ENCODE data around the gene CTSD. TPM values are rescaled to one million over a fixed set of nuclear protein-coding genes. Genes with fewer than 3 reads are reported as not detected.

The CTSD gene
- total RNA-seq, 6 donors from 2014 or later = 993 to 3,355 (median 2,221) TPM

DNA sequence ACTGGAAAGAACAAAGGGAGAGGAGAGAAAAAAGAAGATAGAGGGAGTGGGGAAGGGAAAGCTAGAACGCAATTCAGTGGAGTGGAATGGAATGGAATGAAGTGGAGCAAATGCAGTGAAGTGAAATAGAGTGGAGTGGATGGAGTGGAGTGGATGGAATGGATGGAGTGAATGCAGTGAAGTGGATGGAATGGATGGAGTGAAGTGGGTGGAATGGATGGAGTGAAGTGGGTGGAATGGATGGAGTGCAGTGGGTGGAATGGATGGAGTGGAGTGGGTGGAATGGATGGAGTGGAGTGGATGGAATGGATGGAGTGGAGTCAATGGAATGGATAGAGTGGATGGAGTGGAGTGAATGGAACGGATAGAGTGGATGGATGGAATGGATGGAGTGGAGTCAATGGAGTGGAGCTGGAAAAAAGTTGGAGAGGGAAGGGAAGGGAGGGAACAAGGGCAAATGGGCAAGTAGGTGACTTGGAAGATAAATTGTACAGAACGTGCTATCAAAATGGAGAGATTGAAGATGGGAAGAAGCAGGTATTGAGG is 27.2 kb downstream of the CTSD start:
- TF ChIP-seq CTCF (IDR thresholded peaks at IDR 0.05) (no peak), POLR2AphosphoS5 (IDR thresholded peaks at IDR 0.05) (no peak), POLR2A (IDR thresholded peaks at IDR 0.05) (no peak), EP300 (IDR thresholded peaks at IDR 0.05) (no peak)
- no peak overlapping the region for H3K27ac ChIP-seq
- H3K36me3 ChIP-seq = no peaks in the 10 kb centered on the region
- H3K4me3 ChIP-seq = no peak overlapping the region
- 64 to 65% methylated on average over 3 of the region's 3 CpGs for WGBS, 2 donors
- peaks cover 0 to 5% (median 2%) of the 10 kb centered on the region in 4 donors for H3K27me3 ChIP-seq
- ATAC-seq (ENCODE audit: low FRiP score in 2 of 2) (no peak), DNase-seq (no peak)
- peaks cover 7 to 18% (median 17%) of the 10 kb centered on the region in 4 donors for H3K9me3 ChIP-seq
- H3K4me1 ChIP-seq = no peaks in the 10 kb centered on the region

GRCh38 chr11:1735271-1735670 is 28.5 kb downstream of the CTSD start:
- ATAC-seq (ENCODE audit: low FRiP score in 2 of 2) (no peak), DNase-seq (no peak)
- H3K27ac ChIP-seq = no peak overlapping the region
- no peaks in the 10 kb centered on the region for H3K4me1 ChIP-seq
- TF ChIP-seq EP300 (IDR thresholded peaks at IDR 0.05) (no peak), POLR2A (IDR thresholded peaks at IDR 0.05) (no peak), POLR2AphosphoS5 (IDR thresholded peaks at IDR 0.05) (no peak), CTCF (IDR thresholded peaks at IDR 0.05) (no peak)
- H3K27me3 ChIP-seq = peaks cover 0 to 5% (median 2%) of the 10 kb centered on the region in 4 donors
- no peaks in the 10 kb centered on the region for H3K36me3 ChIP-seq
- no peak overlapping the region for H3K4me3 ChIP-seq
- peaks cover 7 to 18% (median 17%) of the 10 kb centered on the region in 4 donors for H3K9me3 ChIP-seq
- 81 to 83% methylated on average over 15 to 16 of the region's 16 CpGs for WGBS, 2 donors

DNA sequence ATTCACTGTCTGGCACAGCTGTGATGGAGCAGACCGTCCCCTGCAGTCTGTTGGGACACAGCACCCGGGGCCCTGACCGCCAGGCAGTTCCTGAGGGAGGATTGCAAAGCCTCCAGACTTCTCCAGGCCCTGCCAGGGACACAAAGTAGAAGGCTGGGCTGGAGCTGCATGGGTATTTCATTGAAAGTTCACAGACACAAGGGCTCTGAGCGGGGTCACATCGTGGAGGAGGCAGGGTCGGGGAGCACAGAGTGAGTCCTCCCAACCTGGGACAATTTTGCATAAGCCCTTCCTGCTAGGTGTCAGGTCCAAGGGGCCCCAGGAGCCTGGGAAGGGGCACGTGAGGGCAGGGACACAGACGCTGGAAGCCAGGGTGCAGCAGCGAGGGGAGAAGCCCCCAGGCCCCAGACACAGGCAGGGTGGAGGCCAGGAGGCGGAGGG is 29.1 kb downstream of the CTSD start:
- Histone ChIP-seq H3K4me3 (no peak overlapping the region), H3K27ac (no peak overlapping the region), H3K9me3 (peaks cover 7 to 18% (median 17%) of the 10 kb centered on the region in 4 donors), H3K4me1 (no peaks in the 10 kb centered on the region), H3K36me3 (no peaks in the 10 kb centered on the region), H3K27me3 (peaks cover 0 to 5% (median 2%) of the 10 kb centered on the region in 4 donors)
- TF ChIP-seq POLR2AphosphoS5 (IDR thresholded peaks at IDR 0.05) (no peak), EP300 (IDR thresholded peaks at IDR 0.05) (no peak), POLR2A (IDR thresholded peaks at IDR 0.05) (no peak), CTCF (IDR thresholded peaks at IDR 0.05) (no peak)
- 54 to 67% methylated on average over 9 to 10 of the region's 10 CpGs for WGBS, 2 donors
- no peak for DNase-seq
- ATAC-seq (ENCODE audit: low FRiP score in 2 of 2) = no peak

DNA sequence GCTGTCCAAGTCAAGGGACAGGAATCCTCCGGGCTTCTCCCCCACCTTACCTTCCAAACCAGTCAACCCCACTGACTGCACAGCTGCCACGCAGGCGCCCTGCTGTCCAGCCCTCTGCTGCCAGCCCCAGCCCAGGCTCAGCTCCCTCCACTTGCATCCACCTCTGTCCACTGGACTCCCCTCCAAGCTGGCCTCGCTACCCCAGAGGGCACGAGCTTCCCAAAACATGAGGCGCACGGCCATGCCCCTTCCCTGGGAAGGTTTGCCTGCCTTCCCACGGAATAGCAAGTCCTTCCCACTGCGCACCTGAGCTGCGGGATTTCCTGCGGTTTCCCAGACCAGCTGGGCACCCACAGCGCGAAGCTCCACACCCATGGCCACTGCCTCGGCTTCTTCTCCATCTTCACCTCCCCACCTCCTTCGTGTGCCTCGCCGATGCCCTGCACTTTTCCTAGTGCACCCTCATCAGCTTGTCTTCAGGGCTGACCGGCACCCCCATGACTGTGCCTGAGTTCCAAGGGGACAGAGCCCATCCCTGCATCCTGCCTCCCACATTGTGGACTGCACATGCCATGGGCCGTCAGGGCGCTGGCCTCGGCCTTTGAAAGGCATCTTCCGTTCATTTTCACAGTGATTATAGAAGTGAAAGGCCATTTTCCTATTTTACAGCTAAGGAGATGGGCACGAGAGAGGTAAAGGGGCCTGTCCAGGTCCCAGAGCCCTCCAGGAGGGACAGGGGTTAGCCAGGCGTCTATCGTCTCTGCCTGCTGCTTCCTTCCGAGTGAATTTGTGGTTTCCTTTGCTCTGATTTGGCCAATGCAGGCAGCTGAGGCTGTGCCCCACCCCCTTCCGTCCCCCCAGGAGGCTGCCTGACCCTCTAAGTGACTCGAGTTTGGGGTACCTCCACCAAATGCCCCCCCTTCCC is 29.7 kb downstream of the CTSD start:
- H3K27me3 ChIP-seq = peaks cover 0 to 5% (median 2%) of the 10 kb centered on the region in 4 donors

More for the DNA sequence above, 29.7 kb downstream of the CTSD start:
- H3K4me1 ChIP-seq = no peaks in the 10 kb centered on the region
- H3K36me3 ChIP-seq = no peaks in the 10 kb centered on the region
- H3K4me3 ChIP-seq = no peak overlapping the region
- DNase-seq = peak in 1 of 2 donors; percentile 67
- 64 to 66% methylated on average over 23 to 28 of the region's 28 CpGs for WGBS, 2 donors
- H3K27ac ChIP-seq = no peak overlapping the region
- TF ChIP-seq POLR2A (IDR thresholded peaks at IDR 0.05) (no peak), EP300 (IDR thresholded peaks at IDR 0.05) (no peak), POLR2AphosphoS5 (IDR thresholded peaks at IDR 0.05) (no peak), CTCF (IDR thresholded peaks at IDR 0.05) (no peak)
- ATAC-seq (ENCODE audit: low FRiP score in 2 of 2) = no peak
- peaks cover 7 to 18% (median 17%) of the 10 kb centered on the region in 4 donors for H3K9me3 ChIP-seq
